A549 (cell line): Measurements from ENCODE around the gene SLF2.

ENCODE experiments used
- CBX2 ChIP-seq: fragments of 200-600 bp; sonication (generic); IDR thresholded peaks from 2 replicates; pipeline ENCODE4 v1.6.1; 2016; ENCODE audit warnings: low read depth, mild to moderate bottlenecking, borderline replicate concordance
- EHF ChIP-seq: fragments of 250-450 bp; sonication (Bioruptor Pico); IDR thresholded peaks from 2 replicates; pipeline ENCODE4 v1.5.0; 2020; ENCODE audit warnings: mild to moderate bottlenecking
- EP300 ChIP-seq, 2 experiments: fragments of >200 bp; sonication (Bioruptor Twin); formaldehyde crosslinking; IDR thresholded peaks; 2 replicates in 1 of 2; 3 replicates in 1 of 2; pipeline ENCODE4 v1.6.1; 2016 to 2017
- POLR2A ChIP-seq: IDR thresholded peaks from 2 replicates; pipeline ENCODE4 v1.6.1; 2012; ENCODE audit warnings: mild to moderate bottlenecking, low read length
- RFX5 ChIP-seq: fragments of 450-650 bp; IDR thresholded peaks from 2 replicates; pipeline ENCODE4 v1.7.1; 2014; ENCODE audit warnings: antibody characterized with exemption, mild to moderate bottlenecking, moderate library complexity
- TF ChIP-seq, protein P1 (sequence below): fragments of >200 bp; sonication (Bioruptor Twin); formaldehyde crosslinking; IDR thresholded peaks from 3 replicates; pipeline ENCODE4 v1.5.1; 2016

GRCh38 chr10:100934084-100934659 lies 21.4 kb downstream of the SLF2 start:
- TF ChIP-seq, protein P1, sequence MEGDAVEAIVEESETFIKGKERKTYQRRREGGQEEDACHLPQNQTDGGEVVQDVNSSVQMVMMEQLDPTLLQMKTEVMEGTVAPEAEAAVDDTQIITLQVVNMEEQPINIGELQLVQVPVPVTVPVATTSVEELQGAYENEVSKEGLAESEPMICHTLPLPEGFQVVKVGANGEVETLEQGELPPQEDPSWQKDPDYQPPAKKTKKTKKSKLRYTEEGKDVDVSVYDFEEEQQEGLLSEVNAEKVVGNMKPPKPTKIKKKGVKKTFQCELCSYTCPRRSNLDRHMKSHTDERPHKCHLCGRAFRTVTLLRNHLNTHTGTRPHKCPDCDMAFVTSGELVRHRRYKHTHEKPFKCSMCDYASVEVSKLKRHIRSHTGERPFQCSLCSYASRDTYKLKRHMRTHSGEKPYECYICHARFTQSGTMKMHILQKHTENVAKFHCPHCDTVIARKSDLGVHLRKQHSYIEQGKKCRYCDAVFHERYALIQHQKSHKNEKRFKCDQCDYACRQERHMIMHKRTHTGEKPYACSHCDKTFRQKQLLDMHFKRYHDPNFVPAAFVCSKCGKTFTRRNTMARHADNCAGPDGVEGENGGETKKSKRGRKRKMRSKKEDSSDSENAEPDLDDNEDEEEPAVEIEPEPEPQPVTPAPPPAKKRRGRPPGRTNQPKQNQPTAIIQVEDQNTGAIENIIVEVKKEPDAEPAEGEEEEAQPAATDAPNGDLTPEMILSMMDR, result peak; percentile 54
- TF ChIP-seq POLR2A (no peak), EP300 (IDR thresholded peaks at IDR 0.05) (no peak), CBX2 (no peak), EHF (CRISPR knock-in tag) (no peak), RFX5 (no peak)
